ENCODE measurements around the gene CA5A.

Gene CA5A

DNA sequence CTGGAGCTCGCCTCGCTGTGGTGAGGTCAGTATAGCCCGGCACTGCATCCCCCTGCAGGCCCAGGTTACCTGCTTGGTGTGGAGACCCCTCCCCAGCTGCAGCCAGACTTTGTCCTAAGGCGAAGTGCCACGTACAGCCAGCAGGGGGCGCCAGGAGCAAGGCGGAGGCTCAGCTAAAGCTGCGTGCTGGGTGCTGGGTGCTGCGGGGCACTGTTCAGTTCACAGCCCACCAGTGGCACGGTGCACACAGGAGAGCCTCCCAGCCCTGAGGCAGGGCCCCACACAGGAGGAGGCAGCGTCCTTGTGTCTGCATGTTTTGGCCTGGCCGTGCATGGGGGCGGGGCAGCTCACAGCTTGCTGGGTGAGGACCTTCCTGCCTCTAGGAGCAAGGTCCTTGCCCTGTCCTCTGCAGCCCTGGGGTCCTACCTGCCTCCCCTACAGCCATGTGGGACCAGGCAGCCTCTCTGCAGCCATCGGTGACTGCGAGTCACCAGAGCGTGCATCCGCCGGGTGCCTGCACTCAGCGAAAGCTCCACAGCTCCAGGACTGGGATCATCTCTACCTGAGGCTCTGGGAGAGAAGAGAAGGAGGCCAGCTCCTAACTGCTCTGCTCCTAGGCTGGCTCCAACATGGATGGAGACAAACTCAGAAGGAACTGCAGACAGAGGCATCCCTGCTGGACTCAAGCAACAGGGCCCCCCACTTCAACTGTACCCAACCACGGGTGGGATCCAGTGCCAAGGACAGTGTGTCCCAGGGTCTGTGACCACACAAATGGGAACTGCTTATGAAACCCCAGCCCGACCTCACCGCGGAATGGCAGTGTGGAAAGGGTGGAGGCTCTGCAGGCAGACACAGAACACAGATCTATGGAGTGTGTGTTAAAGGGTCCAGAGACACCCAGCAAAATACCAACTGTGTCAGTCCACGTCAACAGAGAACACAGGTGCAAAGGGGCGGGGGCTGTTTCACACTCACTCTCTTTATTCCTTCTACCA lies 86.0 kb downstream of the CA5A start:
- peak overlapping the region; percentile 34 for H3K4me3 ChIP-seq (ENCODE audit: low read depth, low read length)
- no CpG with 5 or more reads among the region's 25 CpGs for WGBS (ENCODE audit: extremely low coverage, insufficient coverage, insufficient read length)

DNA sequence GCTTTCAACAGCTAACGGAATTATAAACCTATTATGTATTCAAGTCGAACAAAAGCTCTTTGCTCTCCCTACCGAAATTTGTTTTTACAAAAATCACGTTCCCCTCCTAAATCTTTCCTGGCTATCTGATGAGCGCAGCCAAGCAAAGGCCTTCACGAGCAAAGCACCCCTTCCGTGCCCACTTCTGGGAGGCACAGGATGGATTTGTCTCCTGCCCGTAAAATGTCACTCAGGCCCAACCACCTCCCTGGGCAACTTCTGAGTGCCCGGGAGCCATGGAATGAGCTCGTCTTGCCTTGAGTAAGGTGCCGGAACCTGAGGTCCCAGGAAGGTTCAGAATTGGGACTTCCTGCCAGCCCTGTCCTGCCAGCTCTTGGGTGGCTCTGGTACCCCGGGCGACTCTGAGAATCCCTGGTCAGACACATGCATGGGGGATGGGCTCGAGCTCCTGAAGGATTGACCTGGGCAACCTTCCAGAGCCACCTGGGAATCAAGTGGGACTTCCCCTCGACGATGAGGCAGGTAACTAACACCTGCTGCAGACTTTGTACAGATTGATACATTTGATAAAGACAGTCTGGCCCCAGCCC lies 86.8 kb downstream of the CA5A start:
- H4K91ac ChIP-seq (ENCODE audit: low read depth, low read length): no peak overlapping the region
- H2BK12ac ChIP-seq (ENCODE audit: low read length): no peak overlapping the region
- H3K79me2 ChIP-seq (ENCODE audit: control insufficient read depth, insufficient read depth, low read length, poor library complexity): peaks cover 35% of the 10 kb centered on the region
- no peak overlapping the region for H3K4me2 ChIP-seq (ENCODE audit: low read length)
- DNase-seq: no peak
- no peak overlapping the region for H3K4me3 ChIP-seq (ENCODE audit: low read depth, low read length)
- H2AK5ac ChIP-seq (ENCODE audit: low read length): no peak overlapping the region
- no peak overlapping the region for H3K27ac ChIP-seq (ENCODE audit: low read depth, low read length)
- no peak overlapping the region for H3K9ac ChIP-seq (ENCODE audit: low read length)
- H3K23ac ChIP-seq (ENCODE audit: low read length): no peak overlapping the region
- H2AFZ ChIP-seq (ENCODE audit: insufficient read depth, low read length, poor library complexity): no peak overlapping the region
- 100% methylated on average over 3 of the region's 16 CpGs for WGBS (ENCODE audit: extremely low coverage, insufficient coverage, insufficient read length)
- no peak overlapping the region for H2BK120ac ChIP-seq (ENCODE audit: insufficient read depth, low read length, poor library complexity)
- H4K12ac ChIP-seq (ENCODE audit: low read depth, low read length): no peak overlapping the region
- H3K18ac ChIP-seq (ENCODE audit: low read length): no peak overlapping the region
- peaks cover 38 to 42% of the 10 kb centered on the region in 2 experiments for H3K4me1 ChIP-seq (ENCODE audit: control insufficient read depth in 1 of 2, insufficient read depth in 2 of 2, low read length in 2 of 2)
- no peaks in the 10 kb centered on the region for H3K27me3 ChIP-seq (ENCODE audit: insufficient read depth, low read length)
- no peak overlapping the region for H3K14ac ChIP-seq (ENCODE audit: low read length)
- H3K36me3 ChIP-seq (ENCODE audit: control insufficient read depth in 1 of 2, insufficient read depth in 2 of 2, low read length in 2 of 2): peaks cover 65% of the 10 kb centered on the region in 2 experiments
- peaks cover 2% of the 10 kb centered on the region for H3K9me3 ChIP-seq (ENCODE audit: insufficient read depth, low read depth, low read length)
- peak overlapping the region; percentile 49 for H3K4ac ChIP-seq (ENCODE audit: low read depth, low read length)
- H2BK5ac ChIP-seq (ENCODE audit: low read depth, low read length, poor library complexity): no peak overlapping the region
- H3K79me1 ChIP-seq (ENCODE audit: low read length): peaks cover 38% of the 10 kb centered on the region
- no peak overlapping the region for H4K8ac ChIP-seq (ENCODE audit: low read depth, low read length)

More for the DNA sequence above, 86.0 kb downstream of the CA5A start:
- Histone ChIP-seq H3K79me2 (ENCODE audit: control insufficient read depth, insufficient read depth, low read length, poor library complexity) (peaks cover 41% of the 10 kb centered on the region), H3K23ac (ENCODE audit: low read length) (no peak overlapping the region), H4K91ac (ENCODE audit: low read depth, low read length) (peak overlapping the region; percentile 41), H2AFZ (ENCODE audit: insufficient read depth, low read length, poor library complexity) (no peak overlapping the region), H4K8ac (ENCODE audit: low read depth, low read length) (no peak overlapping the region), H3K4me1 (ENCODE audit: control insufficient read depth in 1 of 2, insufficient read depth in 2 of 2, low read length in 2 of 2) (peaks cover 46 to 48% of the 10 kb centered on the region in 2 experiments), H3K18ac (ENCODE audit: low read length) (peak overlapping the region; percentile 20), H3K27ac (ENCODE audit: low read depth, low read length) (peak overlapping the region; percentile 89), H4K12ac (ENCODE audit: low read depth, low read length) (no peak overlapping the region), H3K36me3 (ENCODE audit: control insufficient read depth in 1 of 2, insufficient read depth in 2 of 2, low read length in 2 of 2) (peaks cover 66% of the 10 kb centered on the region in 2 experiments), H2BK5ac (ENCODE audit: low read depth, low read length, poor library complexity) (peak overlapping the region; percentile 17), H3K9me3 (ENCODE audit: insufficient read depth, low read depth, low read length) (peaks cover 6% of the 10 kb centered on the region), H2BK12ac (ENCODE audit: low read length) (peak overlapping the region; percentile 28), H3K27me3 (ENCODE audit: insufficient read depth, low read length) (no peaks in the 10 kb centered on the region), H3K79me1 (ENCODE audit: low read length) (peaks cover 43% of the 10 kb centered on the region), H3K9ac (ENCODE audit: low read length) (no peak overlapping the region), H2BK120ac (ENCODE audit: insufficient read depth, low read length, poor library complexity) (no peak overlapping the region), H3K14ac (ENCODE audit: low read length) (peak overlapping the region; percentile 8), H3K4me2 (ENCODE audit: low read length) (peak overlapping the region; percentile 3), H3K4ac (ENCODE audit: low read depth, low read length) (peak overlapping the region; percentile 49), H2AK5ac (ENCODE audit: low read length) (peak overlapping the region; percentile 9)
- peak; percentile 48 to 71 for DNase-seq

GRCh38 chr16:87848676-87849345 lies 87.5 kb downstream of the CA5A start:
- H4K8ac ChIP-seq (ENCODE audit: low read depth, low read length): no peak overlapping the region
- peaks cover 3% of the 10 kb centered on the region for H3K9me3 ChIP-seq (ENCODE audit: insufficient read depth, low read depth, low read length)
- H3K18ac ChIP-seq (ENCODE audit: low read length): peak overlapping the region; percentile 7
- H2BK120ac ChIP-seq (ENCODE audit: insufficient read depth, low read length, poor library complexity): no peak overlapping the region
- H4K91ac ChIP-seq (ENCODE audit: low read depth, low read length): no peak overlapping the region
- H3K14ac ChIP-seq (ENCODE audit: low read length): no peak overlapping the region
- H2AK5ac ChIP-seq (ENCODE audit: low read length): no peak overlapping the region
- peaks cover 38 to 45% of the 10 kb centered on the region in 2 experiments for H3K4me1 ChIP-seq (ENCODE audit: control insufficient read depth in 1 of 2, insufficient read depth in 2 of 2, low read length in 2 of 2)
- peaks cover 35% of the 10 kb centered on the region for H3K79me1 ChIP-seq (ENCODE audit: low read length)
- peaks cover 34% of the 10 kb centered on the region for H3K79me2 ChIP-seq (ENCODE audit: control insufficient read depth, insufficient read depth, low read length, poor library complexity)
- no peak overlapping the region for H2BK12ac ChIP-seq (ENCODE audit: low read length)
- no peak overlapping the region for H3K4me3 ChIP-seq (ENCODE audit: low read depth, low read length)
- no CpG with 5 or more reads among the region's 18 CpGs for WGBS (ENCODE audit: extremely low coverage, insufficient coverage, insufficient read length)
- no peak overlapping the region for H3K4me2 ChIP-seq (ENCODE audit: low read length)
- H4K12ac ChIP-seq (ENCODE audit: low read depth, low read length): no peak overlapping the region
- H2BK5ac ChIP-seq (ENCODE audit: low read depth, low read length, poor library complexity): no peak overlapping the region
- H3K36me3 ChIP-seq (ENCODE audit: control insufficient read depth in 1 of 2, insufficient read depth in 2 of 2, low read length in 2 of 2): peaks cover 70 to 72% of the 10 kb centered on the region in 2 experiments
- H3K27ac ChIP-seq (ENCODE audit: low read depth, low read length): no peak overlapping the region
- no peak overlapping the region for H3K9ac ChIP-seq (ENCODE audit: low read length)
- H3K23ac ChIP-seq (ENCODE audit: low read length): no peak overlapping the region
- DNase-seq: no peak
- peak overlapping the region; percentile 62 for H3K4ac ChIP-seq (ENCODE audit: low read depth, low read length)
- no peaks in the 10 kb centered on the region for H3K27me3 ChIP-seq (ENCODE audit: insufficient read depth, low read length)
- H2AFZ ChIP-seq (ENCODE audit: insufficient read depth, low read length, poor library complexity): no peak overlapping the region
